ENCODE data around the gene MSMP. TPM values are rescaled to one million over a fixed set of nuclear protein-coding genes. Genes with fewer than 3 reads are reported as not detected.

MSMP gene
- total and polyA plus RNA-seq, 10 of the 15 experiments (the other 5 are each of a cell fraction or from before 2014, with no cell fraction given) = 0.33 to 2.4 (median 0.86) TPM; not detected in 4

DNA sequence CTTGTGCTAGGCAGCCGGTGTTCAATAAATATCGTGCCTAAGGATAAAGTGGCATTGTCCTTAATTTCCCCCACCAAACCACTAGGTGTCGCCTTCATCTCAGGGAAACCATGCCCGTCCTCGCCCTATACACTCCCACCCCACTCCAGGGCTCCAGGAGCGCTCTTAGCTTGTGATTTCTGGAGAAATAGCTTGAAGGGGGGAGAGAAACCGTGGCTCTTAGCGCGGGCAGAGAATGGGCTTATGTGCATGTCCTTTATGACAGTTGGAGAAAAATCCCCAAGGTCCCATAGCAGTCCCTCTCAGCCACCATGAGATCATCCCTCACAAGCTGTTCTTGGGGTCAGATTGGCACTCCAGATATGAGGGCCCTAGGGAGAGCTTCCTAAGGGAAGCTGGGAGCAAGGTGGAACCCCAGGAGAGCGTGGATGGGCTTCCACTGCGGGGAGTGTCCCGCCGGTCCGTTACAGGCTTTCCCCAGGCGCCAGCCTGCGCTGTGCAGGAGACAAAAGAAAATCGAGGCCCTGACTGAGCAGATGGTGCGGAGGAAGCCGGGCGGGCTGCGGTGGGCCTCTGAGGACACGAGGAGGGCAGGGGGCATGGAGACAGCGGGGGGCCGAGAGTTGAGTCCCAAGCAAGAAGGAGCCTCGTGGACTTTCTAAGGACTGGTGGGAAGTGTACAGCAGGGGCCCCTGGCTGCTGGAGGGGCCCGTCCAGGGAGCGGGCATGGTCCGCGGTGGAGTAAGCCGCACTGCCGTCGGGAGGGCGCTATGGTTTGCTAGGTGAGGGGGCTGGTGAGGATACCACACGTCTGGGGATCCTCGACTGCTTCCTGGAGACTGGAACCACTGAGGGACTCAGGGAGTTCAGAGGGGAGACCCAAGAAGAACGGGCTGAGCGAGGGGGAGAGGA lies 36.6 kb upstream of the MSMP start (continued):
- TF ChIP-seq RAD21 (IDR thresholded peaks at IDR 0.05; ENCODE audit: insufficient read depth, low read depth, low read length) (peak; percentile 83), KAT2A (conservative IDR thresholded peaks at IDR 0.05; ENCODE audit: control insufficient read depth, low read depth, low read length) (no peak), RELA (IDR thresholded peaks at IDR 0.05; ENCODE audit: borderline replicate concordance, partially characterized antibody) (no peak), RUNX3 (IDR thresholded peaks at IDR 0.05; ENCODE audit: low read length) (peak; percentile 31; the same call in 1 of the 2 replicates), TARDBP (IDR thresholded peaks at IDR 0.05; ENCODE audit: borderline replicate concordance) (no peak), PML (IDR thresholded peaks at IDR 0.05; ENCODE audit: low read length) (no peak), TBL1XR1 (IDR thresholded peaks at IDR 0.05; ENCODE audit: low read depth, low read length) (no peak), NFXL1 (IDR thresholded peaks at IDR 0.05; ENCODE audit: borderline replicate concordance) (no peak), CBFB (IDR thresholded peaks at IDR 0.05; ENCODE audit: low read depth) (no peak), CHD1 (IDR thresholded peaks at IDR 0.05; ENCODE audit: low read depth, low read length) (no peak), STAT3 (IDR thresholded peaks at IDR 0.05; ENCODE audit: low read depth, low read length) (no peak), CHD4 (IDR thresholded peaks at IDR 0.05) (no peak), YY1 (IDR thresholded peaks at IDR 0.05; ENCODE audit: low read depth, low read length) (0 out of 2 replicates have a peak, but pooled peaks have one; percentile 44), CREM (IDR thresholded peaks at IDR 0.05; ENCODE audit: low read depth) (no peak), MXI1 (IDR thresholded peaks at IDR 0.05; ENCODE audit: low read depth, low read length) (no peak), CHD2 (IDR thresholded peaks at IDR 0.05; ENCODE audit: borderline replicate concordance, low read depth, low read length) (no peak)
- TF ChIP-seq, protein P1, sequence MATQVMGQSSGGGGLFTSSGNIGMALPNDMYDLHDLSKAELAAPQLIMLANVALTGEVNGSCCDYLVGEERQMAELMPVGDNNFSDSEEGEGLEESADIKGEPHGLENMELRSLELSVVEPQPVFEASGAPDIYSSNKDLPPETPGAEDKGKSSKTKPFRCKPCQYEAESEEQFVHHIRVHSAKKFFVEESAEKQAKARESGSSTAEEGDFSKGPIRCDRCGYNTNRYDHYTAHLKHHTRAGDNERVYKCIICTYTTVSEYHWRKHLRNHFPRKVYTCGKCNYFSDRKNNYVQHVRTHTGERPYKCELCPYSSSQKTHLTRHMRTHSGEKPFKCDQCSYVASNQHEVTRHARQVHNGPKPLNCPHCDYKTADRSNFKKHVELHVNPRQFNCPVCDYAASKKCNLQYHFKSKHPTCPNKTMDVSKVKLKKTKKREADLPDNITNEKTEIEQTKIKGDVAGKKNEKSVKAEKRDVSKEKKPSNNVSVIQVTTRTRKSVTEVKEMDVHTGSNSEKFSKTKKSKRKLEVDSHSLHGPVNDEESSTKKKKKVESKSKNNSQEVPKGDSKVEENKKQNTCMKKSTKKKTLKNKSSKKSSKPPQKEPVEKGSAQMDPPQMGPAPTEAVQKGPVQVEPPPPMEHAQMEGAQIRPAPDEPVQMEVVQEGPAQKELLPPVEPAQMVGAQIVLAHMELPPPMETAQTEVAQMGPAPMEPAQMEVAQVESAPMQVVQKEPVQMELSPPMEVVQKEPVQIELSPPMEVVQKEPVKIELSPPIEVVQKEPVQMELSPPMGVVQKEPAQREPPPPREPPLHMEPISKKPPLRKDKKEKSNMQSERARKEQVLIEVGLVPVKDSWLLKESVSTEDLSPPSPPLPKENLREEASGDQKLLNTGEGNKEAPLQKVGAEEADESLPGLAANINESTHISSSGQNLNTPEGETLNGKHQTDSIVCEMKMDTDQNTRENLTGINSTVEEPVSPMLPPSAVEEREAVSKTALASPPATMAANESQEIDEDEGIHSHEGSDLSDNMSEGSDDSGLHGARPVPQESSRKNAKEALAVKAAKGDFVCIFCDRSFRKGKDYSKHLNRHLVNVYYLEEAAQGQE (IDR thresholded peaks at IDR 0.05; ENCODE audit: low read depth, low read length) = no peak
- TF ChIP-seq, protein P2, sequence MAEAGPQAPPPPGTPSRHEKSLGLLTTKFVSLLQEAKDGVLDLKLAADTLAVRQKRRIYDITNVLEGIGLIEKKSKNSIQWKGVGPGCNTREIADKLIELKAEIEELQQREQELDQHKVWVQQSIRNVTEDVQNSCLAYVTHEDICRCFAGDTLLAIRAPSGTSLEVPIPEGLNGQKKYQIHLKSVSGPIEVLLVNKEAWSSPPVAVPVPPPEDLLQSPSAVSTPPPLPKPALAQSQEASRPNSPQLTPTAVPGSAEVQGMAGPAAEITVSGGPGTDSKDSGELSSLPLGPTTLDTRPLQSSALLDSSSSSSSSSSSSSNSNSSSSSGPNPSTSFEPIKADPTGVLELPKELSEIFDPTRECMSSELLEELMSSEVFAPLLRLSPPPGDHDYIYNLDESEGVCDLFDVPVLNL (IDR thresholded peaks at IDR 0.05; ENCODE audit: low read depth, low read length) = no peak
- TF ChIP-seq, protein P3, sequence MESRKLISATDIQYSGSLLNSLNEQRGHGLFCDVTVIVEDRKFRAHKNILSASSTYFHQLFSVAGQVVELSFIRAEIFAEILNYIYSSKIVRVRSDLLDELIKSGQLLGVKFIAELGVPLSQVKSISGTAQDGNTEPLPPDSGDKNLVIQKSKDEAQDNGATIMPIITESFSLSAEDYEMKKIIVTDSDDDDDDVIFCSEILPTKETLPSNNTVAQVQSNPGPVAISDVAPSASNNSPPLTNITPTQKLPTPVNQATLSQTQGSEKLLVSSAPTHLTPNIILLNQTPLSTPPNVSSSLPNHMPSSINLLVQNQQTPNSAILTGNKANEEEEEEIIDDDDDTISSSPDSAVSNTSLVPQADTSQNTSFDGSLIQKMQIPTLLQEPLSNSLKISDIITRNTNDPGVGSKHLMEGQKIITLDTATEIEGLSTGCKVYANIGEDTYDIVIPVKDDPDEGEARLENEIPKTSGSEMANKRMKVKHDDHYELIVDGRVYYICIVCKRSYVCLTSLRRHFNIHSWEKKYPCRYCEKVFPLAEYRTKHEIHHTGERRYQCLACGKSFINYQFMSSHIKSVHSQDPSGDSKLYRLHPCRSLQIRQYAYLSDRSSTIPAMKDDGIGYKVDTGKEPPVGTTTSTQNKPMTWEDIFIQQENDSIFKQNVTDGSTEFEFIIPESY (IDR thresholded peaks at IDR 0.05) = no peak
- TF ChIP-seq, protein P4, sequence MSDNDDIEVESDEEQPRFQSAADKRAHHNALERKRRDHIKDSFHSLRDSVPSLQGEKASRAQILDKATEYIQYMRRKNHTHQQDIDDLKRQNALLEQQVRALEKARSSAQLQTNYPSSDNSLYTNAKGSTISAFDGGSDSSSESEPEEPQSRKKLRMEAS (IDR thresholded peaks at IDR 0.05; ENCODE audit: low read depth, low read length) = no peak

Data from GM12878 (cell line).